Measurements from ENCODE around the gene DAO. TPM values are rescaled to one million over a fixed set of nuclear protein-coding genes. Genes with fewer than 3 reads are reported as not detected.

The DAO gene
- total RNA-seq, 1 donor from 2014 or later = not detected

DNA sequence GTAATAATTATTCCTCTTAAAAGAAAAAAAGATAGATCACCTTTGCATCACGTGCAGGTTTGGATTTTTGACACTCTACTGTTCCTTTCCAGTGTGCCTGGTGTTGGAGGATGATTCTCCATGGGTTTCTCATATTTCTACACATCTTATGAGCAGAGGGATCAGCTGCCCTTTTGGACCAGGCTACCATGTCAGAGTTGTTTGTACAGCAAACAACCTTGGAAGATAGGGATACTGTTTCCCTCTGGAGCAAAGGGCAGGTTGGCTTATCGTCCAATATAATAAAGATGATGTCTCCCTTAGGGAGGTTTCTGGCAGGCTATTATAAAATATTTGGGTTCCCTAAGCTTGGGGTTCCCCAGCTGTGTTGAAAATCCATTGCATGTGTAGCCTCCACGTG is 42.1 kb downstream of the DAO start:
- Mint-ChIP-seq H3K27me3 (ENCODE audit: insufficient read depth) (peaks cover 4% of the 10 kb centered on the region), H3K27ac (no peak overlapping the region), H3K4me1 (ENCODE audit: low read depth) (no peaks in the 10 kb centered on the region), H3K36me3 (ENCODE audit: low read depth) (no peaks in the 10 kb centered on the region), H3K9me3 (no peaks in the 10 kb centered on the region), H3K4me3 (no peak overlapping the region)
- intact Hi-C loops (cut with micrococcal nuclease) = no loop called here
- DNase-seq (ENCODE audit: low spot score) = no peak

DNA sequence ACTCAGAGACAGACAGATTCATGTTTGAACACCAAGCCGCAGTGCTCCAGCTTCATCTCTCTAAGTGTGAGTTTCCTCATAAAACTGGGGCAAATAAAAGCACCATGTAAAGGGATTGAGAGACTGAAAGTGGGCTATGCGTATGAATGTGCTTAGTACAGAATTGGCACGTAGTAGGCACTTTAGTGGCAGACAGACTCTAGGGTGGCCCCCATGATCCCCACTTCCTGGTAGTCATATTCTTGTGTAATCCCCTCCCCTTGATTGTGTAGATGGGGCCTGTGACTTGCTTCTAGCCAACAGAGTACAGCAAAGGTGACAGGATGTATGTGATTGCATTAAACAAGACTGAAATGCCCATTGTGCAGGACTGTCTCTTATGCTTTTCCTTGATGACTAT is 43.0 kb downstream of the DAO start:
- Mint-ChIP-seq H3K4me3 (no peak overlapping the region), H3K27me3 (ENCODE audit: insufficient read depth) (peaks cover 4% of the 10 kb centered on the region), H3K36me3 (ENCODE audit: low read depth) (no peaks in the 10 kb centered on the region), H3K27ac (no peak overlapping the region), H3K9me3 (no peaks in the 10 kb centered on the region), H3K4me1 (ENCODE audit: low read depth) (no peaks in the 10 kb centered on the region)
- DNase-seq (ENCODE audit: low spot score) = no peak
- intact Hi-C loops (cut with micrococcal nuclease) = no loop called here

DNA sequence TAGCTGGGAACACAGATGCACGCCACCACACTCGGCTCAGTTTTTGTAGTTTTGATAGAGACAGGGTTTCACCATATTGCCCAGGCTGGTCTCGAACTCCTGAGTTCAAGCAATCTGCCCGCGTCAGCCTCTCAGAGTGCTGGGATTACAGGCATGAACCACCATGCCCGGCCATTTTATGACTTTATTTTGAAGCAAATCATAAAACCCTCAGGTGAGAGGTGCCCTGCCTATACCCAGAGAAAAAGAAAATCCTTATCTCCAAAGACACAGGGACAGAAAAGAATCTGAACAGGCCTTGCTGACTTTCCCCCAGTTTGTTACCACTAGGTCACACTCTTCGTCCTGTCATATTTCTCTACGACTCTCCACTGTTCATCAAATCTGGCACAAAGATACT is 48.8 kb downstream of the DAO start:
- DNase-seq (ENCODE audit: low spot score) = no peak
- no peaks in the 10 kb centered on the region for H3K36me3 Mint-ChIP-seq (ENCODE audit: low read depth)
- no peaks in the 10 kb centered on the region for H3K9me3 Mint-ChIP-seq
- H3K4me1 Mint-ChIP-seq (ENCODE audit: low read depth) = no peaks in the 10 kb centered on the region
- no peak overlapping the region for H3K27ac Mint-ChIP-seq
- intact Hi-C loops (cut with micrococcal nuclease) = no loop called here
- no peak overlapping the region for H3K4me3 Mint-ChIP-seq
- H3K27me3 Mint-ChIP-seq (ENCODE audit: insufficient read depth) = peaks cover 11% of the 10 kb centered on the region

DNA sequence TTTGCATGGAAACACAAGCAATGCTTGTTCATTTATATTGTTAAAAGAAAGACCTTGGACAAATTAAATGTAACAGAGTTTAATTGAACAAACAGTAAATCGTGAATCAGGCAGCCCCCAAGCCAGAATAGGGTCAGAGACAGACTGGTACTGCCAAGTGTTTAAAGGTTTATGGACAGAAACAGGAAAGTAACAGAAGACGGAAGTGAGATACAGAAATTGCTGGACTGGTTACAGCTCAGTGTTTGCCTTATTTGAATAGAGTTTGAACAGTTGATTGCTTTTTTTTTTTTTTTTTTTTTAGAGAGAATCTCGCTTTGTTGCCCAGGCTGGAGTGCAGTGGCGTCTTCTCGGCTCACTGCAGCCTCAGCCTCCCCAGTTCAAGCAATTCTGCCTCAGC is 50.3 kb downstream of the DAO start:
- Mint-ChIP-seq H3K27ac (no peak overlapping the region), H3K9me3 (no peaks in the 10 kb centered on the region), H3K36me3 (ENCODE audit: low read depth) (no peaks in the 10 kb centered on the region), H3K27me3 (ENCODE audit: insufficient read depth) (peaks cover 11% of the 10 kb centered on the region), H3K4me1 (ENCODE audit: low read depth) (no peaks in the 10 kb centered on the region), H3K4me3 (no peak overlapping the region)
- intact Hi-C loops (cut with micrococcal nuclease) = no loop called here
- DNase-seq (ENCODE audit: low spot score) = no peak

DNA sequence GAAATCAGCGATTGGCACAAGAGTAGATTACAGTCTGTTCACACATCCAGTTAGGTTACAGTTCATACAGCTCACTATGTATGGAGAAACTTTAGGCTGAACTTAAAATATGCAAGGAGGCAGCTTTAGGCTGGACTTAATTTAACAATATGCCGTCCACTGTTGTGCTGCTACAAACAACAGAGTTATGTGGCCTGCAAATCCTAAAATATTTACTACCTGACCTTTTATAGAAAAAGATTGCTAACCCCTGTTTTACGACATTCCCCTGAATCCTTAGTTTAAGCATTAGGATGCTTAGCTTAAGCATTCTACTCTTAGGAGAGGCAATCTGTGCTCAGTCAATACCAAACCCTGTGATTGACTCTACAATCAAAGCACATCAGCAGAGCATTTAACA is 50.9 kb downstream of the DAO start:
- Mint-ChIP-seq H3K4me3 (no peak overlapping the region), H3K27me3 (ENCODE audit: insufficient read depth) (peaks cover 10% of the 10 kb centered on the region), H3K27ac (no peak overlapping the region), H3K36me3 (ENCODE audit: low read depth) (no peaks in the 10 kb centered on the region), H3K4me1 (ENCODE audit: low read depth) (no peaks in the 10 kb centered on the region), H3K9me3 (no peaks in the 10 kb centered on the region)
- intact Hi-C loops (cut with micrococcal nuclease) = no loop called here
- no peak for DNase-seq (ENCODE audit: low spot score)

DNA sequence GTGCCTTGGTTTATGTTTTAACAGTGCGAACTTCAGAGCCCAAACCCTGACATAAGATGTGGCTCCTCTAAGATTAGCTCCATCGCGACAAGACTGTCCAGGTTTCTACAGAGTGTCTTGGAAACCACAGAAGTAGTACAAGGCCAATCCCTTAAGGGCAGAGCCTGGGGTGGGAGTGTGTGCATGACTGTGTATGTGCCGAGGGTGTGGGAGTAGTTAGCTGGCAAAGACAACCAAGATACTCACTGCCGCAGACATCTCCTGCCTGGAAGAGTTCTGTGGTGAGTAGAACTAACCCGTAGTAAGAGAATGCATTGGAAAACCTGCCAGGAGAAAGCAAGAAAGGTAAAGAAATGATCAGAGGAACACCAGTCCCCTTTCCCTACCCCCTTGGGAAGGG is 54.1 kb downstream of the DAO start:
- Mint-ChIP-seq H3K27ac (no peak overlapping the region), H3K4me1 (ENCODE audit: low read depth) (no peaks in the 10 kb centered on the region), H3K4me3 (no peak overlapping the region), H3K36me3 (ENCODE audit: low read depth) (no peaks in the 10 kb centered on the region), H3K27me3 (ENCODE audit: insufficient read depth) (peaks cover 11% of the 10 kb centered on the region), H3K9me3 (no peaks in the 10 kb centered on the region)
- DNase-seq (ENCODE audit: low spot score) = no peak
- intact Hi-C loops (cut with micrococcal nuclease) = no loop called here

DNA sequence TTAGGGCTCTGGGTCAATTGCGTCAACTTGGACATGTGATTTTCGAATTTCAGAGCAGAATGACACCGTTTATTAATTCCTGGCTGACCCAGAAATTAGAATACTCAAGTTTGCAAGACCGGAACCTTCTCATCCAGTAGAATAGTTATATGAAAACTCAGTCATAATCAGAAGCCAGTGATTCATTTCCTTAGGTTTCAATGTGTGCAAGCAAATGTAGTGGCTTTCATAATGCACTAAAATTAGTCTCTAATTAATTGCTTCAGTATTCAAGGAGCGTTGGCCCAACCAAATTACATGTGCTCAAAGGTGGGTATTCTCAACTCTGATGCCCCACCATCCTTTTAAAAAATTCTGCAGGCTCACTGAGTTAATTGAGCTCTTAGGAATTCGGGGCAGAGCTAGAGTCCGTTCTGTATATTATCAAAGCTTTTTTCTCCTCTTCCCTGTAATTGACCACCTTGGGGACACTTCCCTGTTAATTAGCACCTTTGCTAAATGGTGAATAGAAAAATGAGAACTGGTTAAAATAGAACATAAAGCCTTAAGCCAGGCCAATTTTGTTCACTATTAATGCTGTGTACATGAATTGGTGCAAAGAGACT is 55.4 kb downstream of the DAO start:
- Mint-ChIP-seq H3K4me1 (ENCODE audit: low read depth) (no peaks in the 10 kb centered on the region), H3K27me3 (ENCODE audit: insufficient read depth) (peaks cover 11% of the 10 kb centered on the region), H3K27ac (no peak overlapping the region), H3K9me3 (no peaks in the 10 kb centered on the region), H3K4me3 (no peak overlapping the region), H3K36me3 (ENCODE audit: low read depth) (no peaks in the 10 kb centered on the region)
- DNase-seq (ENCODE audit: low spot score) = no peak
- intact Hi-C loops (cut with micrococcal nuclease) = no loop called here

DNA sequence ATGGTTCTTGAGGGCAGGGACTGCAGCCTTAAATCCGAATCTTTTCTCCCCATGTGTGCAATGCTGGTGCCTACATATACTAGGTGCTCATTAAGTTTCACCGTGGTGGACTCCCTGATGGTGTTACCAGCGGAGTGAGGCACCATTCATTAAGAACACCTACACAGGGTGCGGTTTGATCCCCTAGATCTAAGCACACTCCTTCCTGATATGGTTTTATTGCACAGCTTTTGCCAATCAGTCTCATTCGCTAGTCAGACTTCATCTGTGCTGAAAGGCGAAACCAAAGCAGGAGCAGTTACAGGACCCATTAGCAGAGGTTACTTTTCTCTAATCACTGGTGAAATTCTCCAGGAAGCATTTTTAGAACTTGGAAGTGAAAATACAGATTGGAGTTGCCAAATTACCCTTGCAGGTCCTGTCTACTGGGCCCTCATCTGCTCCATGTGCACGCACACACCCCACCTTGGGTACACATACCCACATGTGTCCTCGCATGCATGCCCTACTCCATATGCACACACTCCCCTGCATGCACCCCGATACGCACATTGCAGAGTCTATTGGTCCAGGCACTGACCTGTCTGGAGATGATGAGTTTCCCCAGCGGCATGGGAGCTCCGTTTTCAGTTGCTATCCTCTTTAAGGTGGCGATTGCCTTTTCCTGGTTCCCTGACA is 58.5 kb downstream of the DAO start:
- no peak for DNase-seq (ENCODE audit: low spot score)
- intact Hi-C loops (cut with micrococcal nuclease) = no loop called here
- no peaks in the 10 kb centered on the region for H3K4me1 Mint-ChIP-seq (ENCODE audit: low read depth)
- peaks cover 3% of the 10 kb centered on the region for H3K27me3 Mint-ChIP-seq (ENCODE audit: insufficient read depth)
- no peaks in the 10 kb centered on the region for H3K9me3 Mint-ChIP-seq
- H3K27ac Mint-ChIP-seq = no peak overlapping the region
- no peaks in the 10 kb centered on the region for H3K36me3 Mint-ChIP-seq (ENCODE audit: low read depth)
- no peak overlapping the region for H3K4me3 Mint-ChIP-seq

DNA sequence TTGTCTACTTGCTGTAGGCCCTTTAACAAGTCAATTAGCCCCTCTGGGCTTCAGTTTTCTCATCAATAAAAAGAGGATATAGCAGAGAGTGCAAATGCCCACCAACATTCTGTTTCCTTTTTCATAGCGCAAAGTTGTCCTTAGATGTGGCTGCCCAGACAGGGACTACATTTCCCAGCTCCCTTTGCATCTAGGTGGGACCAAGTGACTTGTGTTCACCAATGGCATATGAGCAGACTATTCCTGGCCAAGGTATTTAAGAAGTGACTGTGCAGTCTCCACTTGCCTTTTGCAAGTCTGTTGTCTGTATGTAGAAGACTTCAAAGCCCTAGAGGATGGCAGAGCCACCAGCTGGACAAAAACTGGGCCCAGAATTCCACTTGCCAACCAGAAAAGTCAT is 59.7 kb downstream of the DAO start:
- H3K27me3 Mint-ChIP-seq (ENCODE audit: insufficient read depth) = peaks cover 3% of the 10 kb centered on the region
- H3K9me3 Mint-ChIP-seq = no peaks in the 10 kb centered on the region
- H3K36me3 Mint-ChIP-seq (ENCODE audit: low read depth) = no peaks in the 10 kb centered on the region
- no peak for DNase-seq (ENCODE audit: low spot score)
- H3K27ac Mint-ChIP-seq = no peak overlapping the region
- intact Hi-C loops (cut with micrococcal nuclease) = no loop called here
- no peaks in the 10 kb centered on the region for H3K4me1 Mint-ChIP-seq (ENCODE audit: low read depth)
- H3K4me3 Mint-ChIP-seq = no peak overlapping the region

DNA sequence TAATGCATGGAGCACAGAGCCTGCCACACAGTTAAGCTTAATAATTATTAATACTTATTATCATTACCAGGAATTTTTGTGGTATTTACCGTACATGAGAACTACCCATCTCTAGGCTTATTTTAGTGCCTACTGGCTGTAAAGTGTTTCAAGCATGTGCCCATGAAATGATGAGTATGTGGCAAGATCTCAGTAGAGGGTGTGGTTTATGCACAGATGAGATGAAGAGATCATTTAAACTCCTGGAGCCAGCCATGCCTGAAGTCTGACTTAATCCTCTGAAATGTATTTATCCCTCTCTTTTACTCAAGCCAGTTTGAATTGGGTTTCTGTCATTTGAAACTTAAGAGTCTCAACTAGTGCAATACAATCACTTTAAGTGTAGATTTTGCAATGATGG is 60.2 kb downstream of the DAO start:
- intact Hi-C loops (cut with micrococcal nuclease) = no loop called here
- Mint-ChIP-seq H3K4me1 (ENCODE audit: low read depth) (no peaks in the 10 kb centered on the region), H3K36me3 (ENCODE audit: low read depth) (no peaks in the 10 kb centered on the region), H3K27me3 (ENCODE audit: insufficient read depth) (peaks cover 3% of the 10 kb centered on the region), H3K4me3 (no peak overlapping the region), H3K9me3 (no peaks in the 10 kb centered on the region), H3K27ac (no peak overlapping the region)
- DNase-seq (ENCODE audit: low spot score) = no peak

DNA sequence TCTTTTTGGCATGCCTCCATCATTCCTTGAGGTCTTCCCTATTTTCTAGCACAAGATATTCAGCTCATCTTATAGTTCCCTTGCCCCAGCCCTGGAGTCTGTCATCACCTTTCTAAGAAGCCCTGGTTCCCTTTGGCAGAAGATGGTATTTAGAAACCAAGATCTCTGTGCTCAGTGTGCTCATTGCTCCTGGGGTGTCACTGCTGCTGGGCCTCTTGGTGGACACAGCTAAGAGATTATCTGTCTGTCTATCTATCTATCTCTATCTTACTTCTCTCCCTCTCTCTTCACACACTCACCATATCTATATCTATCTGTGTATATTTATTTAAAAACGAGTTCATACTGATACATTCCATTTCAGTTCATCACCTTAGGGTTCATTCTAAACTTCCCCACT is 67.2 kb downstream of the DAO start:
- Mint-ChIP-seq H3K27me3 (ENCODE audit: insufficient read depth) (peaks cover 13% of the 10 kb centered on the region), H3K4me1 (ENCODE audit: low read depth) (peaks cover 7% of the 10 kb centered on the region), H3K4me3 (no peak overlapping the region), H3K27ac (no peak overlapping the region), H3K9me3 (peaks cover 9% of the 10 kb centered on the region), H3K36me3 (ENCODE audit: low read depth) (no peaks in the 10 kb centered on the region)
- no peak for DNase-seq (ENCODE audit: low spot score)
- intact Hi-C loops (cut with micrococcal nuclease) = no loop called here

DNA sequence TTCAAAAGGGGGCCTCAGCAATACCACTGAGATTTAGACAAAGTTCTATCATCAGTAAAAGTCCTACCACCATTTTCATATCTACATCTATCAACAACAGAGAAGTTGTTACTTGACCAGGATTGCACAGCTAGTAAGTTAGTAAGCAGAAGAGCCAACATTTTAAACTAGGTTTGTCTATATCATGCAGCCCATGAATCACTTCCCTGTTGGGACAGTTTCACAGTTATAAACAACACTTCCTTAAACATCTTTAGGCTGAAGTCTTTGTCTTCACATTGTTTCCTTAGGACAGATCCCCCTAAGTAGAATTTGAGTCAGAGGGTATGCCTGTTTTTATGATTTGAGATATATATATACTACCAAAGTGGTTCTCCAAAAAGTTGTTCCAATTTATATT is 68.5 kb downstream of the DAO start:
- Mint-ChIP-seq H3K36me3 (ENCODE audit: low read depth) (no peaks in the 10 kb centered on the region), H3K27ac (no peak overlapping the region), H3K9me3 (peaks cover 9% of the 10 kb centered on the region), H3K4me1 (ENCODE audit: low read depth) (peaks cover 7% of the 10 kb centered on the region), H3K4me3 (no peak overlapping the region), H3K27me3 (ENCODE audit: insufficient read depth) (peaks cover 13% of the 10 kb centered on the region)
- no peak for DNase-seq (ENCODE audit: low spot score)
- intact Hi-C loops (cut with micrococcal nuclease) = no loop called here

DNA sequence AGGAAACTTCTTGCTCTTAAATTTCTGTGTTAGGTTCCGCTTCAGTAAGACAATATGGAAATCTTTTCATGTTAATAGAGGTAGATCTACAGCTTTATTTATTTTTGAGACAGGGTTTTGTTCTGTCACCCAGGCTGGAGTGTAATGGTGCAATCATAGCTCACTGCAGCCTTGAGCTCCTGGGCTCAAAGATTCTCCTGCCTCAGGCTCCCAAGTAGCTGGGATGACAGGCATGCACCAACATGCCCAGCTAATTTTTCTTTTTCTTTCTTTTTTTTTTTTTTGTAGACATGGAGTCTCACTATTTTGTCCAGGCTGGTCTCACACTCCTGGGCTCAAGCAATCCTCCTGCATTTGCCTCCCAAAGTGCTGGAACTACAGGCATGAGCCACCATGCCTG is 70.1 kb downstream of the DAO start:
- H3K4me3 Mint-ChIP-seq = no peak overlapping the region
- no peak overlapping the region for H3K27ac Mint-ChIP-seq
- peaks cover 13% of the 10 kb centered on the region for H3K27me3 Mint-ChIP-seq (ENCODE audit: insufficient read depth)
- H3K4me1 Mint-ChIP-seq (ENCODE audit: low read depth) = peaks cover 7% of the 10 kb centered on the region
- DNase-seq (ENCODE audit: low spot score) = no peak
- no peaks in the 10 kb centered on the region for H3K36me3 Mint-ChIP-seq (ENCODE audit: low read depth)
- intact Hi-C loops (cut with micrococcal nuclease) = loop anchor here (5.0 kb wide), 1 partner anchor 218 kb away; the partner anchor contains the start of gene CORO1C
- H3K9me3 Mint-ChIP-seq = peaks cover 9% of the 10 kb centered on the region

Measured in activated T-helper 1 cell treated with anti-CD3 and anti-CD28 coated beads, Interleukin-12 subunit alpha, Interleukin-12 subunit beta, Interleukin-2, Interleukin-4 antibody, amounts not matched to agents 30 ng/mL and 10 ng/mL and 1 ng/mL, durations not matched to agents 14 hours and 24 hours and 36 hours (primary cell).